Hematopoietic multipotent progenitor cell (in vitro differentiated cells): ENCODE results near the gene MTG1. TPM values are rescaled to one million over a fixed set of nuclear protein-coding genes. Genes with fewer than 3 reads are reported as not detected.
"Not testable (repeated sequence)": the region's sequence is repeated elsewhere in the genome, so short reads cannot be mapped to it uniquely, and the experiment has no call there.

Experiments
- DNase-seq, 3 donors: peaks; one replicate each; pipeline ENCODE4 v3.0.0-alpha.2; 2011 to 2015; ENCODE audit warnings: low read depth in 2 of 3, low spot score in 2 of 3
- total RNA-seq: library from RNA; depleted of rRNA; stranded (reverse); fragments of >200 nt; gene quantifications from one replicate; pipeline ENCODE4 v1.2.3, GENCODE V29; 2012

The MTG1 gene
- total RNA-seq, 1 donor: 35.8 TPM

DNA sequence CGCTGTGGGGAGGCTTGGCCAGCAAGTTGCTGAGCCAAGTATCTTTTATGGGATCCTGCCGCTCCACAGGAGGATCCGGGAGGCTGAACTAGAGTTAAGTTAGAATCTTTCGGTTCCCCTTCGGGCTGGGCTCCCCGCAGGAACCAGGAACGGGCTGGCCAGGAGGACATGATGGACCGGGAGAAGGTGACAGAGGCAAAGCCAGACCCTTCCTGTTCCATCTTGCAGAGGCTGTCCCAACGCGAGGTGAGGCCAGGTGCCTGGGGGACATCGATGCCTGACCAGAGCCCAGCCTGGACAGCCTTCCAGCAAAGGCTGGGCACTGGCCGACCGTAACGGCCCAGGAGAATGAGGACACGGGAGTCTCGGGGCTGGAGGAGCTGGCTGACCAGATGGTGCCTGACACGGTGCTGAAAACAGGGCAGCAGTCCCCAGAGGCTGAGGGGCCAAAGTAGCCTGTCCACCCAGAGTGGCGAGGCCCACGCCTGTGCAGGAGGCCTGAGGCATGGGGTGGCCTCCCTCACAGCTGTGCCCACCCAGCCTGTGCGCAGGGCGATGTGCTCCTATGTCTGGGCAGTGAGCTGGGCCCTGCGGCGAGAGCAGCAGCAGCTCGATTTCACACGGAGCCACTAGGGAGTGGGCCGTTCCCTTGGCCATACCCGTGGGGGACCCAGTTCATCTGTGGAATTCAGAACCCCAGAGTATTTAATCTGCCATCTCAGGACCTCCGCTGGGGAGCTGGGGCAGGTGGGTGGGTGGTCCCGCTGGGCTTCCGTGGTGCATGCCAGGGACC lies 16.7 kb upstream of the MTG1 start:
- DNase-seq: no peak

DNA sequence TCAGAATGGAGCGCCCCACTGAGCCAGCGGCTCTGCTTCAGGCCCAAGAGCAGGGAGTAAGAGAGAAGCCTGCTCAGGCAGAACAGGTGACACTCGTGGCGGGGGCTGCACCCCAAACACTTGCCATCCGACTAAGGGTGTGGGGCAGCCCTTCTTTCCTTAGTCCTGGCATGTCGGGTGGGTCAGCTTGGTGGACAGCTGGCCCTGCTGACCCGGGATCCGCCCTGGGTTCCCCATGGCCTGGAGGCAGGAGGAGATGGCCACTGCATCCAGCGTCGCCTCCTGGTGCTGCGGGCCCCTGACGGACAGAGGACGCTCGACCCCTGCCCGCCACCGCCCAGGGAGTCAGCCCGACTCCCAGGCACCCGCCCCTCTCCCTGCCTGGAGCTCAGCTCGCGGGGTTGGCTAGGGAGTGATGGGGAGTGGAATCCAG lies 16.1 kb upstream of the MTG1 start:
- DNase-seq: no peak

DNA sequence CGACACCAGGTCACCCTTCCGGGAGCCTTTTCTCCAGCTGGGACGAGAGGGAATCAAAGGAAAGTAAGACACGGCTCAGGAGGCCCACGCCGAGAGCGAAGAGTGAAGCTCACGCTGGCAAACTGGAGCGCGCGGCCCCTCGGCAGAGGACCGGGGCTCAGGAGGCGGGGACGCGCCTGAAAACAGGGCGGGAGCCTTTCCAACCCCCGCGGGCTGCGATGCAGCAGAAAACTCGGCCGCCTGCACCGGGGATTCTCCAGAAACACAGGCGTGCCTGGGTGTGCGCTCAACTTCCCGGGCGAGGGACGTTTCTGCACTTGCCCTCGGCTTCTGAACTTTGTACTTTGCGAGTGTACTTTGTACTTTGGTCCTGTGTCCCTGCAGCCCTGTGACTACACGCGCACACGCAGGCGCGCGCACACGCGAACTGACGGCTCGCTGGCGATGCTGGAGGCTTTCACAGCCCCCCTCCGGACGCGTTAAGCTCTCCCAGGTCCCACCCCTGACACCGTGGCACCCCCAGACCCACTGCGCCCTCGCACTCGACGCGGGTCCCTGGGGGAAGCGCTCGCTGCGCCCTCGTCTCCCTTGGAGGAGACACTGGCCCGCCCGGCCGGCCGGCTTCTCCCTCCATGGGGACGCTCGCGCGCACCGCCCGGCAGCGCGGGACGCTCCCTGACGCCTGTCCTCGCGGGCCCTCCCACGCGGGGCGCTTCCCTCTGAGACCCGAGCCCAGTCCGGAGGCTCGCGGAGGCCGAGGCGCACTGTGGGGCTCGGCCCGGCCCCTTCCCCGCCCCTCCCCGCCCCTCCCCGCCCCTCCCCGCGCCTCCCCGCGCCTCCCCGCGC lies 15.5 kb upstream of the MTG1 start:
- peak in 2 of 3 donors; percentile 48 to 52 for DNase-seq

DNA sequence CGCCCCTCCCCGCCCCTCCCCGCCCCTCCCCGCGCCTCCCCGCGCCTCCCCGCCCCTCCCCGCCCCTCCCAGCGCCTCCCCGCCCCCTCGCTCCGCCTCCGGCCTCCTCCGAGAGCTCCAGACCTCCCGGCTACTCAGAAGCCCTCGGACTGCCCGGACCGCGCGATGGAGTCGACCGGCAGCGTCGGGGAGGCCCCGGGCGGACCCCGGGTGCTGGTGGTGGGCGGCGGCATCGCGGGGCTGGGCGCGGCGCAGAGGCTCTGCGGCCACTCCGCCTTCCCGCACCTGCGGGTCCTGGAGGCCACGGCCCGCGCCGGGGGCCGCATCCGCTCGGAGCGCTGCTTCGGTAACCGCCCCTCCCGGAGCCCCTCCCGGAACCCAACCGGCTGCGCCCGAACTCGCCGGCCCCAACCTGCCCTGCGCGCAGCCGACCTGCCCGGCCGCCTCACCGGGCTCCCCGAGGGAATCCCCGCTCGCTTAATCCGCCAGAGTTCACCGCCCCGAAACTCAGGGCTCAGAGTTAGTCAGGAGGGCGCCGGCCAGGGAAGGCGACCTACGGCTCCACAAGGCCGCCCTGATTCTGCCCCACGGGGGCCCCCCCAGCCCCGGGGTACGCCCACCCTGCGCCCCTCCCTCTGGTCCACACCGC lies 14.7 kb upstream of the MTG1 start, which contains the start of gene PAOX:
Gene PAOX, plus strand, starts transcription at position 111 of the 649 bp plus-strand sequence. Its CDS starts 55 bp downstream, at position 166.
- peak; percentile 42 to 57 (median 54) for DNase-seq

DNA sequence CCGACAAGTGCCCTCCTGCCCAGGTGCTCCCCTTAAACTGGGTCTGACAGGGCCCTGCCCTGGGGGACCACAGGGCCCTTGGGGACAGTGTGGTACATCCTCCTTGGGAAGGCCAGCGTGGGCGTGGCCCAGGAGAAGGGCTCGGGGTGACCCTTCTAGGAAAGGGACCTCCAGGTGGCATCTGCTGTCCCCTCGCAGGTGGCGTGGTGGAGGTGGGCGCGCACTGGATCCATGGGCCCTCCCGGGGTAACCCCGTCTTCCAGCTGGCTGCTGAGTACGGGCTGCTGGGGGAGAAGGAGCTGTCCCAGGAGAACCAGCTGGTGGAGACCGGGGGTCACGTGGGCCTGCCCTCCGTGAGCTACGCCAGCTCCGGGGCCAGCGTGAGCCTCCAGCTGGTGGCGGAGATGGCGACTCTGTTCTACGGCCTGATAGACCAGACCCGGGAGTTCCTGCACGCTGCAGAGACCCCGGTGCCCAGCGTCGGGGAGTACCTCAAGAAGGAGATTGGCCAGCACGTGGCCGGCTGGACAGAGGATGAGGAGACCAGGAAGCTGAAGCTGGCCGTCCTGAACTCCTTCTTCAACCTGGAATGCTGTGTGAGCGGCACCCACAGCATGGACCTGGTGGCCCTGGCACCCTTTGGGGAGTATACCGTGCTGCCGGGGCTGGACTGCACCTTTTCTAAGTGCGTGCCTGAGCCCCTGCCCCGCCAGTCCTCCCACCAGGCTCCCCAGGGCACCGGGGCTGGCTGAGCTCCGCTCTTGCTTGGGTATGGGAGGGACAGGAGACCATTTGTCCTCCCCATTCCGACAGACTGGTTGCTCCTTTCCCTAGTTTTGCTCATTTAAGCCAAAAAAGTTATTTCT lies 13.9 kb upstream of the MTG1 start:
- DNase-seq: no peak

DNA sequence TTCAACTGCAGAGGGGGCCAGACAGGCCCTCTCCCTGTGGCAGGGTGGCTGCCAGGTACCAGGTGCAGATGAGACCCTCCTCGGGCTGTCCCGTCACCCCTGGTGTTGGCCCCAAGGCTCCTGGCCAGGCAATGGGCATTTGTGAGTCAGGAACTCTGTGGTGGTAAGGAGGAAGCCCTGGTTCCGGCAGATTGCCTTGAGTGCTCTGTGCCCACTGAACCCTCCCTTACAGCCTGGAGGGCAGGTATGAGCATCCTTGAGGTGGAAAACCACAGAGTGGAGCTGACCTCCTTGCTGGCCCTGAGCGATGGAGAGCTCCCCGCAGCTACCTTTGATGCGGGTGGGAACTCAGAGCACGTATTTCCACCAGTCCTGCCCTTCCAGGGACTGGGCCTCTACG lies 12.9 kb upstream of the MTG1 start:
- peak in 2 of 3 donors; percentile 84 to 89 for DNase-seq

DNA sequence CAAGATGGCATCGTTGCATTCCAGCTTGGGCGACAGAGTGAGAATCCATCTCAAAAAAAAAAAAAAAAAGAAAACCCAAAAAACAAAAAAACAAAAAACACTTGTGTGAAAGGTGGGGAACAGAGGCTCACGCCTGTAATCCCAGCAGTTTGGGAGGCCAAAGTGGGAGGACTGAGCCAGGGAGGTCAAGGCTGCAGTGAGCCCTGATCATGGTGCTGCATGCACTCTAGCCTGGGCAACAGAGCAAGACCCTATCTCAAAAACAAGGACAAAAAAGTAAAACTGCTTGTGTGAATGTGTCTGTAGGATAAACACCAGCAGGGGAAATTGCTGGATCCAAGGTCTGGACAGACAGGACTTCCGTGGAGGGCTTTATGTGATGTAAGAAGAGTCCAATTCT lies 10.4 kb upstream of the MTG1 start:
- no peak for DNase-seq

DNA sequence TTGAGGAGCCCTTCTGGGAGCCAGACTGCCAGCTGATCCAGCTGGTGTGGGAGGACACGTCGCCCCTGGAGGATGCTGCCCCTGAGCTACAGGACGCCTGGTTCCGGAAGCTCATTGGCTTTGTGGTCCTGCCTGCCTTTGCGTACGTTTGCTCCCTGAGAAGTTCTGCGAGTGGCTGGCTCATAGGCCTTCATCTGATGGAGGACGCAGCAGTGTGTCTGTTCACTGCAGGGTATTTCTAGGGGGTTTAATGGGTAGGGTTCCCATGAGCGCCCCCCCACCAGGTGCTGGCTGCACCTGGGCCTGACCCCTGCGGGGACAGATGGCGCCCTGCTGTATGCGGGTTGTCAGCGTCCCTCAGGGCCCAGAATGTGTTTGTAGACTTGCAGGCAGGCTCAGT lies 9.9 kb upstream of the MTG1 start:
- no peak for DNase-seq

DNA sequence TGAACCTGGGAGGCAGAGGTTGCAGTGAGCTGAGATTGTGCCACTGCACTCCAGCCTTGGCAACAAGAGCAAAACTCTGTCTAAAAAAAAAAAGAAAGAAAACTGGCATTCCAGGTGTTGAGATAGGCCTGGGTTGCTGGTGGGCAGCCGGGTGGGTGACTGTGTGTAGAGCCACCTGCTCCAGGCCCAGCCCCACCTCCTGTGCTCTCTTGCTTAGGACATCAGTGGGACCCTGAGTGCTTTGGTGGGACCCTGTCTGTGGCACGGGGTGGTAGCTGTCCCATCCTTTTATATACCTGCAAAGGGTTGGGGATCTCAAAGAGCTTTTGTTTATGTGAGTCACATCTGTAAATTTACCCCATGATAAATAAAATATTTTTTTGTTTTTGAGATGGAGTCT lies 8.7 kb upstream of the MTG1 start:
- DNase-seq: no peak

DNA sequence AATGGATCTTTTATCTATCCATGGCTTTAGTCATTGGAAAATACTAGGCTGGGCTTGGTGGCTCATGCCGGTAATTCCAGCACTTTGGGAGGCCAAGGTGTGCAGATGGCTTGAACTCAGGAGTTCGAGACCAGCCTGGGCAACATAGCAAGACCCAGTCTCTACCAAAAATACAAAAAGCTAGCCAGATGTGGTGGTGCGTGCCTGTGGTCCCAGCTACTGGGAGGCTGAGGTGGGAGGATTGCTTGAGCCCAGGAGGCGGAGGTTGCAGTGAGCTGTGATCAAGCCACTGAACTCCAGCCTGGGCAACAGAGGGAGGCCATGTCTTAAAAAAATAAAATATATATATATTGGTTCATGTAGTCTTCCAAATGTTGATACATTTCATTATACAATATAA lies 7.0 kb upstream of the MTG1 start:
- not testable (repeated sequence) for DNase-seq

DNA sequence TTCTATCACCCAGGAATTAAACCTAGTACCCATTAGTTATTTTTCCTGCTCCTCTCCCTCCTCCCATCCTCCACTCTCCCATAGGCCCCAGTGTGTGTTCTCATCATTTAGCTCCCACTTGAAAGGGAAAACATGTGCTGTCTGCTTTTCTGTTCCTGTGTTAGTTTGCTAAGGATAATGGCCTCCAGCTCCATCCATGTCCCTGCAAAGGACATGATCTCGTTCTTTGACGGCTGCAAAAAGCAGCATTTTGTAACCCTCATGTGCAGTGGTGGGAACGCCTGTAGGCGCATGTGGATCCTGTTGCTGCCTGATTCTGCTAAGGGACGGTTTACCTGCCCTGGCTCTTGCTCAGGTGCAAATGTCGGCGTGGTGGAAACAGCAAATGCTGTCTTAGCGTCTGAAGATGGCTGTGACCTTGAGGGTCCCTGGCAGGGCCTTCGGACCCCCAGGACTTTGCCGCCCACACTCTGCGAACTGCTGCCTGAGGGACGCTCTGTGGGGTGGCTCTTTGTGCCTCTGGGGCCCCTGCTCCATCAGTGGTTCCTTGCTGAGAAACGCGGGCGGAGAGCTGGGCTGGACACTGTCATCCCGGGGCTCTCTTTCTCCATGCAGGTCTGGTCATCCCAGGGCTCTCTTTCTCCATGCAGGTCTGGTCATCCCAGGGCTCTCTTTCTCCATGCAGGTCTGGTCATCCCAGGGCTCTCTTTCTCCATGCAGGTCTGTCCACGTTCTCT lies 5.6 kb upstream of the MTG1 start:
- no peak for DNase-seq

DNA sequence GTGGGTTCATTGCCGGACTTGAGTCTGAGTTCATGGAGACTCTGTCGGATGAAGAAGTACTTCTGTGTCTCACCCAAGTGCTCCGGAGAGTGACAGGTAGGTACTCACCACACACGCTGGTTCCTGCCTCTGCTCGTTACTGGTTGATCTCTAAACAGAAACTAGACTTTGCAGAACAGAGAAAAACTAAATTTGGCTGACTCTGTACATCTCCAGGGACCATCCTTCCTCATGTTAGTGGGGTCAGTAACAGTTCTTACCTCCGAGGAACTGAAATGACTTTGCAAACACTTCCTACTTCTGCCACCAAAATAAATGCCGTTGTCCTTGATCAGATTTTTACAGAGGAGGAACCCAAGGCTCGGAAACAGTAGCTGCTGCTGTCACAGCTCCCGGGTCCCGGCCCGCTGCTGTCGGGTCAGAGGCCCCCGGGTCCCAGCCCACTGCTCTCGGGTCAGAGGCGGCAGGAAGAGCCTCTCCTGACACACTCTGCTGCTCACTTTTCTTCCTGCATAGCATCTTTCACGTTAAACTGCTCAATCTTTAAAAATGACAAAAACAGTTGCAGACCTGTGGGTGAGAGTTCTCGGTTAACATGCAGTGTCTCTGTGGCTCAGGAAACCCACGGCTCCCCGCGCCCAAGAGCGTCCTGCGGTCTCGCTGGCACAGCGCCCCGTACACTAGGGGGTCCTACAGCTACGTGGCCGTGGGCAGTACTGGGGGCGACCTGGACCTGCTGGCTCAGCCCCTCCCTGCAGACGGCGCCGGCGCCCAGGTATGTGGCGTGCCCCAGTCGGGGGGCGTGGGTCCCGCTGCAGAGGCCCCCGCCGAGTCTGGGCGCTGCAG lies 4.8 kb upstream of the MTG1 start:
- DNase-seq: peak in 1 of 3 donors; percentile 28

DNA sequence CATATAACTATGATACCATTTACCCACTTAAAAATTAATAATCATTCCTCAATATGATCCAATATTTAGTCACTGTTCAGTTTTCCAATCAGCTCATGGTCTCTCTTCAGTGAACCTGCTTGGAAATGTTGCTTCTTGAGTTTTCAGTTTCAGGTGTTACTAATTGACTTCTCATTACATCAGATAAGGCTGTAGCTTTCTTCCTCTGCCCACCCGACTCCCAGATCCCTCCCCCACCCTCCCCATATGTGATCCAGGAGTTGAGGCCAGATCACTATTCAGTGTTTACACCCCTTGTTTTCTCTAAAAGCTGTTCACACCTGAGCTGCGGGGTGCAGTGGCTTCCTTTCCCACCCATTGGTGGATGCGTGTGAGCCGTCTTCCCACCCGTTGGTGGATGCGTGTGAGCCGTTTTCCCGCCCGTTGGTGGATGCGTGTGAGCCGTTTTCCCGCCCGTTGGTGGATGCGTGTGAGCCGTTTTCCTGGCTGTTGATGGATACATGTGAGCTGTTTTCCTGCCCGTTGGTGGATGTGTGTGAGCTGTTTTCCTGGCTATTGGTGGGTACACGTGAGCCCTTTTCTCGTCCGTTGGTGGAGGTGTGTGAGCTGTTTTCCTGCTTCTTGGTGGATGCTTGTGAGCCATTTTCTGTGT lies 3.2 kb upstream of the MTG1 start:
- DNase-seq: no peak

DNA sequence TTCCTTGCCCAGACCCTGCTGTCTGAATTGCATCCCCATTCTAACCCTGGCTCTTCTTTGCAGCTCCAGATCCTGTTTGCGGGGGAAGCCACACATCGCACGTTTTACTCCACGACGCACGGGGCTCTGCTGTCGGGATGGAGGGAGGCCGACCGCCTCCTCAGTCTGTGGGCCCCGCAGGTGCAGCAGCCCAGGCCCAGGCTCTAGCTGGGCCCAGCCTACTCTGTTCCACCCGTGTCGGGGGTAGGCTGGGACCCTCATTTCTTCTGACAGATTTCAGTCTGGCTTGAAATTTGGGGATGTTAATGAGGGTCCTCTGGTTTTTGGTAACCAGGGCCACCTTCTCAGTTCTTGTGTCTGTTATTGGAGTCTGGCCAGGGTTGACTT lies 2.7 kb upstream of the MTG1 start:
- DNase-seq: no peak

DNA sequence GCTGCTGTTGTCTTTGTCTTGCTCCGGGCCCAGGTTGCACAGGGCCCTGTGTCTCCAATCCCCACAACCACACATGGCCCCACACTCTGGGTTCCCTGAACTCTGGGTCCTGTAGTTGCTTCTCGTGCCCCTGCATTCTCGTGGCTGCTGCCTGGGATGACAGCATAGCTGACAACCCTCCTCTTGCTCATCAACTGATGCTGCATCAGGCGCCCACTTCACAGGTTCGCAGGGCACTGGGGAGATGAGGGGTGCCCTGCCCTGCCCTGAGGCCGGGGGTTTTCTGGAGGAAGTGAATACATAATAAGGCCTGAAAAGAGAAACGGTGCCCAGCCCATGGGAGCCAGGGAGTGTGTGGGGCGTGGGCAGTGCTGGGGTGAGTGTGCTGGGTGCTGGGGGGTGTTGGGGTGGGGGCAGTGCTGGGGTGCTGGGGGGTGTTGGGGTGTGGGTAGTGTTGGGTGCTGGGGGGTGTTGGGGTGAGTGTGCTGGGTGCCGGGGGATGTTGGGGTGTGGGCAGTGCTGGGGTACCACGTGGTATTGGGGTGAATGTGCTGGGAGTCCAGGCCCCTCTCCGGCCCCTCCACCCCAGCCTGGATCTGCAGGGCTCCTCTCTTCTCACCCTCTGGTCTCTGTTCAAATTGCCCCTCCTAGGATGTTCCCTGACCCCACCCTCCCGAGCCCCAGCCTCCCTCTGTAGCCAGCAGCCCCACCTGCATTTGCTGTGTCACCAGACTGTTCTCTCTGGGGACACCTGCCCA lies 2.0 kb upstream of the MTG1 start:
- DNase-seq: no peak

DNA sequence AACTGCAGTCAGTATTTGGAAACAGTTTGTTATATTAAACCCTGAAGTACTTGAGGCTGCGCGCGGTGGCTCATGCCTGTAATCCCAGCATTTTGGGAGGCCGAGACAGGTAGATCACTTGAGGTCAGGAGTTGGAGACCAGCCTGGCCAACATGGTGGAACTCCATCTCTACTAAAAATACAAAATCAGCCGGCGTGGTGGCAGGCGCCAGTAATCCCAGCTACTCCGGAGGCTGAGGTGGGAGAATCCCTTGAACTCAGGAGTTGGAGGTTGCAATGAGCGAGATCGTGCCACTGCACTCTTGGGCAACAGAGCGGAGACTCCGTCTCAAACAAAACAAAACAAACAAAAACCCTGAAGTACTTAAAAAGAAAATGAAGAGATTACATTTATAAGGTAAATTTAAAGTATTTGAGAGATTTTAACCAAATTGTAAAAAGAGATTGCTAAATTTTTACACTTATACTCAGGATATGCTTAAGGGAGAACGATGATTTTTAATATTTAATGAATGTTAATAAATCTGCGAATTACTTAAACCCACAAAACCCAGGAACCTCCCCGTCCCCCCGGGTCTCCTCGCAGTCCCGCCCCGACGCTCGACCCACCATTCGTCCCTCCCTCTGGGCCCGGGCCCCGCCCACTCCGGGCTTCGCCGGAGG lies 425 bp upstream of the MTG1 start:
- DNase-seq: no peak

DNA sequence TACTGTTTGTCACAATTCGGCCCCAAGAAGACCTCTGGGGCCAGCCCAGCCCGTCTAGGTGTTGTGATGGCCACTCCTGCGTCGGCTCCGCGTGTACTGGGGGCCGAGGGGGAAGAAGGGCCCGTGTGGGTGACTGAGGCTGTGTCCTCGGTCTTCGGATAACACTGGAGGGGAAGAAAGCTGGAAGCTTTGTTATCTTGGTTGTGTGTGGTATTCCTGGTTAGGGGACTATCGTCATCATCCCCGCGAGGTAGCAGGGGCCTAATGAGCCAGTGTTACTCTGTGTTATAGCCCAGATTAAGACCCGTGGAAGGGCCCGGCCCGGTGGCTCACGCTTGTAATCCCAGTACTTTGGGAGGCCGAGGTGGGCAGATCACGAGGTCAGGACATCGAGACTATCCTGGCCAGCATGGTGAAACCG lies 854 bp downstream of the MTG1 start:
- no peak for DNase-seq
